HG03432 (cell line): Measurements from ENCODE around the gene NFAM1.

ENCODE experiments used
- ATAC-seq: cut with Tn5 transposase; IDR thresholded peaks from one replicate; pipeline ENCODE4 v1.9.1; 2021; ENCODE audit warnings: mild to moderate bottlenecking, moderate library complexity; ENCODE audit not compliant: unreplicated experiment

NFAM1 gene

GRCh38 chr22:42432020-42432596 is at the start of gene NFAM1:
NFAM1 (minus strand) TSS chr22:42432403; CDS start chr22:42432357, 46 bp downstream.
- ATAC-seq = no peak

GRCh38 chr22:42475122-42475521 is 42.9 kb upstream of the NFAM1 start:
- no peak for ATAC-seq

- ATAC-seq = no peak
These were observed 41.4 kb upstream of the NFAM1 start for GRCh38 chr22:42473484-42474193.

GRCh38 chr22:42472671-42473070 is 40.5 kb upstream of the NFAM1 start:
- no peak for ATAC-seq

- no peak for ATAC-seq
These were observed 39.2 kb upstream of the NFAM1 start for GRCh38 chr22:42471441-42471840.

- no peak for ATAC-seq
These were observed 38.3 kb upstream of the NFAM1 start for GRCh38 chr22:42470366-42471082.

- no peak for ATAC-seq
These were observed 36.6 kb upstream of the NFAM1 start for GRCh38 chr22:42468841-42469240.

GRCh38 chr22:42462016-42462415 is 29.8 kb upstream of the NFAM1 start:
- ATAC-seq = no peak

GRCh38 chr22:42461511-42461910 is 29.3 kb upstream of the NFAM1 start:
- no peak for ATAC-seq

GRCh38 chr22:42459287-42460063 is 27.3 kb upstream of the NFAM1 start:
- ATAC-seq = no peak

- ATAC-seq = no peak
These were observed 20.7 kb upstream of the NFAM1 start for GRCh38 chr22:42452916-42453315.

- no peak for ATAC-seq
These were observed 20.3 kb upstream of the NFAM1 start for GRCh38 chr22:42452456-42452855.

- ATAC-seq = no peak
These were observed 19.4 kb upstream of the NFAM1 start for GRCh38 chr22:42451499-42452145.

- ATAC-seq = no peak
These were observed 18.7 kb upstream of the NFAM1 start for GRCh38 chr22:42450862-42451261.

GRCh38 chr22:42446151-42446550 is 13.9 kb upstream of the NFAM1 start:
- no peak for ATAC-seq

GRCh38 chr22:42444077-42444904 is 12.1 kb upstream of the NFAM1 start:
- peak; percentile 41 for ATAC-seq

- peak; percentile 24 for ATAC-seq
These were observed 11.3 kb upstream of the NFAM1 start for GRCh38 chr22:42443240-42444076.

- no peak for ATAC-seq
These were observed 10.5 kb upstream of the NFAM1 start for GRCh38 chr22:42442748-42443147.

- no peak for ATAC-seq
These were observed 8.5 kb upstream of the NFAM1 start for GRCh38 chr22:42440728-42441127.
